ENCODE results near the gene NAPA. TPM values are rescaled to one million over a fixed set of nuclear protein-coding genes. Genes with fewer than 3 reads are reported as not detected.

The NAPA gene
- total RNA-seq, 1 donor from 2014 or later = 155 TPM

GRCh38 chr19:47499863-47500830, 14.7 kb downstream of the NAPA start:
- no peak for DNase-seq (ENCODE audit: low spot score)

- no peak for DNase-seq (ENCODE audit: low spot score)
These were observed 15.5 kb downstream of the NAPA start for GRCh38 chr19:47499371-47499770.

GRCh38 chr19:47498561-47498960, 16.3 kb downstream of the NAPA start:
- DNase-seq (ENCODE audit: low spot score) = no peak

DNA sequence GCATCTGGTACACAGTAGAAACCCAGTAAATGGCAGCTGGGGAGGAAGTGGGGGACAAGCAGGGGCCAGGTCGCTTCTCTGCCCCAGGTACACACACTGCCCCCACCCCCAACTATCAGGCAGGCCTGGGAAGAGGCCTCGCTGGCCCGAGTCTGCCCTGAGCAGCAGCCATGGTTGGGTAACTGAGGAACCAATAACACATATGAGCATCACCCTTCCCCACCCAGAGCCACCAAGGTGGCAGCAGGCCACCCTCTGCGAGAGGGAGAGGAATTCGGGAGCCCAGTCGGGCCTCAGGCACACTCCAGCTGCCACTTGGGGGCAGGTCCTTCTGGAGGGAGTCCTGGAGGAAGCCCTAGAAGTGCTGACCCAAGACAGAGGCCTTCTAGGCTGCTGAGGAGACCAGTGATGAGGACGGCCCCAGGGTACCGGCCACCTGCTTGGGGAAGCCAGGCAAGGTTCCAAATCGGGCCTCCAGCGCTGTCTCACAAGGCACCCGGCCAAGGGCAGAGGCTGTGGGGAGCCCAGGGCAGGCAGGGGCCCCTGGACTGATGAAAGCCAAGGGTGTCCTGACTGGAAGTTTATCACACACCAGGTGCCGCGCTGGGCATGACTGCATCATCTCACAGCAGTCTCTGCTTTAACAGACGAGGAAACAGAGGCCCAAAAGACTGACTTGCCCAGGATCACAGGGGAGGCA, 16.9 kb downstream of the NAPA start:
- DNase-seq (ENCODE audit: low spot score) = no peak

DNA sequence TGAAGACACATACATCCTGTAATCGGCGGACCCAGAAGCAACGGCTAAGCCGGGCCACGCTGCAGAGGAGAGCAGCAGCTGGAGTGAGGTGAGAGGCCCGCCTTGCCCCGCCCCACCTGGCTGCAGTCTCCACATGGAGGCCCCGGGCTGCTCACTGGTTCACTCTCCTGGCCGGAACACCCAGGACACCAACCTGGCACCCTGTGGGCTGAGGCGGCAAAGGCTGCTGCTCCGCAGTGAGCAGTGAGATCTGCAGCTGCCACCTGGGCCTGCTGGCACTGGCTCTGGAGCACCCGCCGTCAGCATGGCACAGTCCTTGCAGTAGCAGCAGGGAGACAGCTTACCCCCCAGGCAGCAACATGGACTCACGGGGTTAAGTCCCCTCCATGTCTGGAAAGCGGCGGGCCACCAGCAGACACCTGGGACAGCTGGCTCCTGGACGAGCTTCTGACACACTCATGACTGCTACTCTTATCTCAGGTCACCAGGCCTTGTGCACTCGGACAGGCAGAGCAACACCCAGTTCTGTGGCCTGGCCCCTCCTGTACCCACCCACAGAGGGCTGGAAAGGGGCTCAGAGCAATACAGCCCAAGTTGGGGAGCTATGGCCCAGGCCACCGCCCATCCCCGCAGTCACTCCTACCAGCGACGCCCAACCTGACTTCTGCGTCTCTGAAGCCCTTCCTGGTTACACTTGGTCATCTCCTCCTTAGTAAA, 17.7 kb downstream of the NAPA start:
- no peak for DNase-seq (ENCODE audit: low spot score)

DNA sequence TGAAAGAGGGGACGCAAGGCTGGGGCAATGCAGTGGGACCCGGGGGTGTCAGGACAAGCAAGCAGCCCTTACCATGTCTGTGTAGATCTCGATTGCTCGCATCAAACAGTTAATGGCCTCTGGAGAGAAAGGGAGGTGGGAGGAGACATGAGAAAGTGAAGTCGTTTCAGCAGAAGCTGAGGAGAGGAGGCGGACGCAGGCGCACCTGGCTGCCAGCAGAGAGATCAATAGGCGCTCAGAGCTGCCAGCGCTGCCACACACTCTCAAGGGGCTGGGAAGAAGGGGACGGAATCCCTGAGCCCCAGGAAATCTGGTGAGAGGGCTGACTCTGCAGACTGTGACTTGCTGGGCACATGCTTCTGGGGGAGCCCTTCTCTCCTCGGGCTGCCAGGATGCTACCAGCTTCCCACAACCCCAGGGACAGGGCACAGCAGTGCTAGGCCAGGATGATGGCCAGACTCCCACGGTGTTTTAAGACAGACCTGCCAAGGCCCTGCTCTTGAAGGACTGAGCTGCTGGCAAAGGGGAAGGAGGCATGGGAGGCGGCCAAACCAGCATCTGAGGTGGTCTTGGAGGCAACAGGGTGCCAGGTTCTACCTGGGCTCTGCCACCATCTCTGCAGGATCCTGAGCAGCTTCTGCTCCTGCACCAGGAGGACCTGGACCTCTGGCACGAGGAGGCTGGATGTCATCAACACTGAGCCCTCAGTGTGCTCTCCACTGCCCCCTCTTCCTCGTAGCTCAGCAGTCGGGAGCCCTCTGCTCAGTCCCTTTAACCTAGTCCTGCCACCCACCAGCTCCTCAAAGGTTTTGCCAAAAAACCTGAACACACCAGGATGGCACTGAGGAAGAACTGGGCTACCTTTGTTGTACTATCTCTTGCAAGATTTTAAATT, 19.1 kb downstream of the NAPA start:
- DNase-seq (ENCODE audit: low spot score) = no peak

DNA sequence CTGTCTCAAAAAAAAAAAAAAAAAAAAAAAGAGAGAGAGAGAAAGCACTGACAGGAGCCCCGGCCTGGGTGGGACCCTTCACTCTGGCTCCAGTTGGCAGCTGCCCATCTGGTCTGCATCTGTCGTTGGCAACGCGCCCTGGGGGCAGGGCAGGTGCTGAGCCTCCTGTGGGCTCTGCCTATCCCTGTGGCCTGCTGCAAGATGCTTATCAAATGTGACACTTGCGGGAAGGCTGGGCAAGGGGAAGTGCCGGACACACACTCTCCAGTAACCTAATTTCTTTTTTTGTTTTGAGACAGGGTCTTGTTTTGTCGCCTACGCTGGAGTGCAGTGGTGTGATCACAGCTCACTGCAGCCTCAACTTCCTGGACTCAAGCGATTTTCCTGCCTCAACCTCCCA, 20.1 kb downstream of the NAPA start:
- DNase-seq (ENCODE audit: low spot score) = no peak

GRCh38 chr19:47494211-47494547, 20.7 kb downstream of the NAPA start:
- no peak for DNase-seq (ENCODE audit: low spot score)

GRCh38 chr19:47493378-47494210, 21.3 kb downstream of the NAPA start:
- no peak for DNase-seq (ENCODE audit: low spot score)

- no peak for DNase-seq (ENCODE audit: low spot score)
These were observed 22.1 kb downstream of the NAPA start for GRCh38 chr19:47492571-47493377.

- DNase-seq (ENCODE audit: low spot score) = no peak
These were observed 22.7 kb downstream of the NAPA start for GRCh38 chr19:47492137-47492533.

- no peak for DNase-seq (ENCODE audit: low spot score)
These were observed 23.3 kb downstream of the NAPA start for GRCh38 chr19:47491358-47492136.

DNA sequence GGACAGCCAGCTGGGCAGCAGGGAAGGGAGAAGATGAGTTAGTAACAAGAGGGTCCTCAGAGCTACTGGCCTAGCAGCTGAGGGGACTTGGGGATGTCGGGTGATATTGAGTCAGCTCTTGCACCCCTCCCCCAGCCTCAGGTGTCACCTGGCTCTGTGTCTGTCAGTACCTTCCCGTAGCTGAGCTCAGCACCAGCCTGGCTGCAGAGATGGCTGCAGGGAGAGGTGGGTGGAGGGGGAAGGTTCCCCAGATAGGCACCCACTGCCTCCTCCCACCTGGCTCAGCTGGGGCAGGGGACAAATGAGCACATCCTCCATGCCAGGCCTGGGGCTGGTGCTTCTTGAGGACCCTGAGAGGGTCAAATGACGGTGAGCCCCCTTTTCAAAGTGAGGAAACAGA, 24.0 kb downstream of the NAPA start:
- DNase-seq (ENCODE audit: low spot score) = no peak

GRCh38 chr19:47490031-47490430, 24.8 kb downstream of the NAPA start:
- DNase-seq (ENCODE audit: low spot score) = no peak

- no peak for DNase-seq (ENCODE audit: low spot score)
These were observed 25.6 kb downstream of the NAPA start for GRCh38 chr19:47489072-47489914.

- no peak for DNase-seq (ENCODE audit: low spot score)
These were observed 27.0 kb downstream of the NAPA start for GRCh38 chr19:47487551-47488515.

- no peak for DNase-seq (ENCODE audit: low spot score)
These were observed 28.0 kb downstream of the NAPA start for GRCh38 chr19:47486900-47487299.

Data from mucosa of gallbladder (tissue), 1 donor.